Measurements from ENCODE around the gene CSTF3.

CSTF3 gene

GRCh38 chr11:33072465-33072864 lies 88.8 kb downstream of the CSTF3 start:
- DNase-seq (no peak), ATAC-seq (ENCODE audit: insufficient read depth, low read depth) (no peak)
- Histone ChIP-seq H3K9ac (ENCODE audit: low read depth, low read length) (no peak overlapping the region), H3K36me3 (ENCODE audit: insufficient read depth, low read length) (peaks cover 79% of the 10 kb centered on the region), H3K9me3 (ENCODE audit: insufficient read depth, low read length, severe bottlenecking) (no peaks in the 10 kb centered on the region), H3K27me3 (ENCODE audit: insufficient read depth, low read length, poor library complexity) (no peaks in the 10 kb centered on the region), H3K4me3 (ENCODE audit: low read depth in 1 of 2, low read length in 2 of 2) (no peak overlapping the region), H3K79me2 (ENCODE audit: insufficient read depth, low read length) (no peaks in the 10 kb centered on the region), H2AFZ (ENCODE audit: low read depth, low read length) (no peak overlapping the region), H3K4me2 (ENCODE audit: insufficient read depth, low read length) (no peak overlapping the region), H3K4me1 (ENCODE audit: insufficient read depth, low read length) (no peaks in the 10 kb centered on the region), H3K27ac (ENCODE audit: low read length) (no peak overlapping the region), H4K20me1 (ENCODE audit: insufficient read depth, low read length) (no peaks in the 10 kb centered on the region)
- TF ChIP-seq CTCF (IDR thresholded peaks at IDR 0.05; ENCODE audit: borderline replicate concordance, extremely low read depth, low read length, poor library complexity, severe bottlenecking) (no peak), EZH2 (IDR thresholded peaks at IDR 0.05; ENCODE audit: borderline replicate concordance, low read depth, low read length, severe bottlenecking) (no peak)

GRCh38 chr11:33068611-33069340 lies 92.5 kb downstream of the CSTF3 start:
- no peak for DNase-seq
- H3K4me2 ChIP-seq (ENCODE audit: insufficient read depth, low read length) = no peak overlapping the region
- H3K79me2 ChIP-seq (ENCODE audit: insufficient read depth, low read length) = no peaks in the 10 kb centered on the region
- ATAC-seq (ENCODE audit: insufficient read depth, low read depth) = no peak
- no peak for TF ChIP-seq CTCF (IDR thresholded peaks at IDR 0.05; ENCODE audit: borderline replicate concordance, extremely low read depth, low read length, poor library complexity, severe bottlenecking)
- no peak for TF ChIP-seq EZH2 (IDR thresholded peaks at IDR 0.05; ENCODE audit: borderline replicate concordance, low read depth, low read length, severe bottlenecking)
- no peaks in the 10 kb centered on the region for H4K20me1 ChIP-seq (ENCODE audit: insufficient read depth, low read length)
- H3K9me3 ChIP-seq (ENCODE audit: insufficient read depth, low read length, severe bottlenecking) = no peaks in the 10 kb centered on the region
- peaks cover 84% of the 10 kb centered on the region for H3K36me3 ChIP-seq (ENCODE audit: insufficient read depth, low read length)
- no peaks in the 10 kb centered on the region for H3K4me1 ChIP-seq (ENCODE audit: insufficient read depth, low read length)
- H3K27me3 ChIP-seq (ENCODE audit: insufficient read depth, low read length, poor library complexity) = no peaks in the 10 kb centered on the region
- H3K9ac ChIP-seq (ENCODE audit: low read depth, low read length) = no peak overlapping the region
- no peak overlapping the region for H2AFZ ChIP-seq (ENCODE audit: low read depth, low read length)
- H3K4me3 ChIP-seq (ENCODE audit: low read depth in 1 of 2, low read length in 2 of 2) = no peak overlapping the region
- H3K27ac ChIP-seq (ENCODE audit: low read length) = no peak overlapping the region

- no peak for ATAC-seq (ENCODE audit: insufficient read depth, low read depth)
These were observed 94.0 kb downstream of the CSTF3 start for GRCh38 chr11:33067294-33067693.

More at GRCh38 chr11:33067294-33067693, 94.0 kb downstream of the CSTF3 start:
- no peak for TF ChIP-seq EZH2 (IDR thresholded peaks at IDR 0.05; ENCODE audit: borderline replicate concordance, low read depth, low read length, severe bottlenecking)
- TF ChIP-seq CTCF (IDR thresholded peaks at IDR 0.05; ENCODE audit: borderline replicate concordance, extremely low read depth, low read length, poor library complexity, severe bottlenecking) = no peak
- DNase-seq = no peak
- Histone ChIP-seq H3K27me3 (ENCODE audit: insufficient read depth, low read length, poor library complexity) (no peaks in the 10 kb centered on the region), H3K9ac (ENCODE audit: low read depth, low read length) (no peak overlapping the region), H3K79me2 (ENCODE audit: insufficient read depth, low read length) (no peaks in the 10 kb centered on the region), H3K4me1 (ENCODE audit: insufficient read depth, low read length) (no peaks in the 10 kb centered on the region), H3K27ac (ENCODE audit: low read length) (no peak overlapping the region), H4K20me1 (ENCODE audit: insufficient read depth, low read length) (no peaks in the 10 kb centered on the region), H2AFZ (ENCODE audit: low read depth, low read length) (no peak overlapping the region), H3K4me2 (ENCODE audit: insufficient read depth, low read length) (no peak overlapping the region), H3K9me3 (ENCODE audit: insufficient read depth, low read length, severe bottlenecking) (no peaks in the 10 kb centered on the region), H3K4me3 (ENCODE audit: low read depth in 1 of 2, low read length in 2 of 2) (no peak overlapping the region), H3K36me3 (ENCODE audit: insufficient read depth, low read length) (peaks cover 78% of the 10 kb centered on the region)

Data from DND-41 (cell line).